ENCODE measurements around the gene TRIM26. TPM values are rescaled to one million over a fixed set of nuclear protein-coding genes. Genes with fewer than 3 reads are reported as not detected.
A peak's percentile ranks its signal among the peaks of the same experiment; 100 is the strongest.

TRIM26 gene
- total RNA-seq, 2 donors from 2014 or later, result 87.5 to 92.0 TPM

DNA sequence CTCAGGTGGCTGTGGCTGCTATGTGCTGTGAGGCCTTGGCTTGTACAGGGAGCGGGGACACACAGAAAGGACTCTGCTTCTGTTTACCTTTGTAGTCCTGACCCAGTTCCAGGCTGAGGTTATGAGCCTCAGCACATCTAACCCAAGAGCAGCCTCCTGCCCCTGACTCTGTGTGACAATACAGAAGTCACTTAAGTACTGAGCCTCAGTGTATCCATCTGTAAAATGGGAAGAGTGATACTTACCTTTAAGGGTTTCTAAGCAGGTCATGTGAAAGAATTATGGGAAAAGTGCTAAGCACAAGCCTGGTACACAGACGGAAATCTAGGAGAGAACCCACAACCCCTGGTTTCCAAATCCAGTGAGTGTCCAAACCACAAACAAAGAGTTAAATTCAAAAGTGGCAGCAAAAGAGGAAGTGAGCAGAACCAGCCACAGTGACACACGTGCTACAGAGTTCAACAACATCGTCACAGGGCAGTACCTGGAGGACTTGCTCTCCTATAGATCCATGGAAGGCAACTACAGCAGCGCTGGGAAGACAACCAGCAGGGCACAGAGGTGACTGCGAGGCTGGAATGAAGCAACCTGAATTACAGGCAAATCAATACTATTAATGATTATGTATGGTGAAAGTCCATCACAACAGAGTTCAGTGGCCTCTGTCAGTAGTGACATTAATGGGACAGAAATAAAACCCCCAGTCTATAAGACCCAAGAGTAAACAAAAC is 12.5 kb downstream of the TRIM26 start:
- Mint-ChIP-seq H3K27me3 (no peaks in the 10 kb centered on the region), H3K9me3 (no peaks in the 10 kb centered on the region), H3K27ac (peak overlapping the region in 1 of 2 donors; percentile 56), H3K36me3 (no peaks in the 10 kb centered on the region), H3K4me1 (ENCODE audit: low read depth in 2 of 2) (peaks cover 21 to 42% of the 10 kb centered on the region in 2 donors), H3K4me3 (no peak overlapping the region)
- no peak for DNase-seq (ENCODE audit: low spot score)
- no peak for ATAC-seq

DNA sequence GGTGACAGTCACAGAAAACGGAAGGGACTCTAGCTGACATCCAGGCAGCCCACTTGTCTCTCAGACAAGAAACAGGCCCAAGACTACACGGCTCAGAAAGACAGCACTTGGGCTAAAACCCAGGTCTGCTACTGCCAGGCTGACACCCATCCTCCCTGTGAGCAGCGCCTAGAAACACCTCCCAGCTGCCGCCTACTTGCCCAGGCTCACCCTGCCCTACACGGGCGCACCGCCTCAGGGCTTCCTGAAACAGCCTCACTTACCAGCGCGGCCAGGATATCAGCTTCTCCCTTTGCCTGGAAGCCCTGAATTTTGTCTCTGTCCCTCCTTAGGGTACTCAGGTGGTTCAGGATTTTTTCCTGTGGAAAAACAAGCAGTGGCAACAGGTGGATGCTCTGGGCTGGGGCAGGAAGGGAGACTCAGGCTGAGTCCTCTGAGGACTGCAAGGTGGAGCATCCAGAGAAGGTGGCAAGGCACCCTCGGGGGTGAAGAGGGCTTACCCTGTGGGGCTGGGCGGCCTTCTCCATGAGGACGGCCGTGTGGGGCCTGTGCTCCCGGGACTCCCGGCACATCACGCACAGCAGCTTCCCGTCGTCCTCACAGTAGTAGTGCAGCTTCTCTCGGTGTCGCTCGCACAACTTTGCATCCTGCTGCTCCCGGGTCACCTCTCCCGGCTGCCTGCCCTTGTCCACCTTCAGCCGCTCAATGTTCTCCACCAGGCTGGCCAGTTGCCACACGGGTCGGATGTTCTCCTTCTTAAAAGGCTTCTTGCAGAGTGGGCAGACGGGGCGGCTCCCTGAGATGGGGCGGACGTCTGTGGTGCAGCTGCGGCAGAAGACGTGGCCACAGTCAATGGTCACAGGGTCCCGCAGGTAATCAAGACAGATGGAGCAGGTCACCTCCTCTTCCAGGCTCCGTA is 14.8 kb downstream of the TRIM26 start:
- no peak for ATAC-seq
- Mint-ChIP-seq H3K9me3 (no peaks in the 10 kb centered on the region), H3K36me3 (peaks cover 6% of the 10 kb centered on the region), H3K4me3 (no peak overlapping the region), H3K27ac (peak overlapping the region in 1 of 2 donors; percentile 33), H3K27me3 (no peaks in the 10 kb centered on the region), H3K4me1 (ENCODE audit: low read depth in 2 of 2) (peaks cover 16 to 36% of the 10 kb centered on the region in 2 donors)
- no peak for DNase-seq (ENCODE audit: low spot score)

DNA sequence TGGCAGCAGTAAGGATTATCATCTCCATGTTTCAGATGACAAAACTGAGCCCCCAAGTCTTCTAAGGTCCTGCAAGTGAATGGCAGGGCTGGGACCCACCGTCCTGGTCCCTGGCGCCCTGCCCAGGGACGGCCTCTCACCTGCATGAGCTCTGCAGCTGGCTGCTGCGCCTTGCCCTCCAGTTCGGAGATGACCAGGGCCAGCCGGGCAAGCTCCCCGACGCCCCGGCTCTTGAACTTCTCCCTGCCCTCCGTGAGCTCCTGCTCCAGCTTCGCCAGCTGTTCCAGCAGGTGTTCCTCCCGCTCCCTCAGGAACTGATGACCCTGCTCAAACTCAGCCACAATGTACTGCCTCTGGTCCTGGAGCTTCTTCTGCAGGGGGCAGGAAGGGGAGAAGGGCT is 16.8 kb downstream of the TRIM26 start:
- H3K4me1 Mint-ChIP-seq (ENCODE audit: low read depth in 2 of 2), result peaks cover 10 to 32% of the 10 kb centered on the region in 2 donors
- no peaks in the 10 kb centered on the region for H3K27me3 Mint-ChIP-seq
- peaks cover 6% of the 10 kb centered on the region for H3K36me3 Mint-ChIP-seq
- no peak overlapping the region for H3K27ac Mint-ChIP-seq
- DNase-seq (ENCODE audit: low spot score) (no peak), ATAC-seq (no peak)
- H3K4me3 Mint-ChIP-seq, result no peak overlapping the region
- no peaks in the 10 kb centered on the region for H3K9me3 Mint-ChIP-seq

DNA sequence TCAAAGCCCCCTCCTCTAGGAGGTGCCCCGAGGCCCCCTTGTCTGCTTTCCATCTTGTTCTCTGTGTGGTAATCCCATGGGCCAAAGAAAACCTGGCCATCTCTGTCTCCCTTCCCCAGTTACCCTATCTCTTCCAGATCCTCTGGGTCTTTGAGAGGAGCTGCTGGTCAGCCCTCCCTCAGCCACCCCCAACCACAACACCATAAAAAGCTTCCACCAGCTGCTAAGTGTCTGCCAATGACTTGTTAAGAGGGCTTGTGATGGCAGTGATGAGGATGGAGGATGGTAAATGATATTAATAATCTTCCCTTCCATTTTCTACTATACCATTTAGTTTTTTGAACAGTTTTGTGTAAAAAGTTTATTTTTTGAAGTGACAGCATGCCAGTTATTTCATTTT is 17.3 kb downstream of the TRIM26 start:
- H3K36me3 Mint-ChIP-seq, result peaks cover 6% of the 10 kb centered on the region
- no peak overlapping the region for H3K4me3 Mint-ChIP-seq
- DNase-seq (ENCODE audit: low spot score) (no peak), ATAC-seq (no peak)
- H3K27me3 Mint-ChIP-seq, result no peaks in the 10 kb centered on the region
- H3K4me1 Mint-ChIP-seq (ENCODE audit: low read depth in 2 of 2), result peaks cover 7 to 27% of the 10 kb centered on the region in 2 donors
- no peaks in the 10 kb centered on the region for H3K9me3 Mint-ChIP-seq
- no peak overlapping the region for H3K27ac Mint-ChIP-seq

DNA sequence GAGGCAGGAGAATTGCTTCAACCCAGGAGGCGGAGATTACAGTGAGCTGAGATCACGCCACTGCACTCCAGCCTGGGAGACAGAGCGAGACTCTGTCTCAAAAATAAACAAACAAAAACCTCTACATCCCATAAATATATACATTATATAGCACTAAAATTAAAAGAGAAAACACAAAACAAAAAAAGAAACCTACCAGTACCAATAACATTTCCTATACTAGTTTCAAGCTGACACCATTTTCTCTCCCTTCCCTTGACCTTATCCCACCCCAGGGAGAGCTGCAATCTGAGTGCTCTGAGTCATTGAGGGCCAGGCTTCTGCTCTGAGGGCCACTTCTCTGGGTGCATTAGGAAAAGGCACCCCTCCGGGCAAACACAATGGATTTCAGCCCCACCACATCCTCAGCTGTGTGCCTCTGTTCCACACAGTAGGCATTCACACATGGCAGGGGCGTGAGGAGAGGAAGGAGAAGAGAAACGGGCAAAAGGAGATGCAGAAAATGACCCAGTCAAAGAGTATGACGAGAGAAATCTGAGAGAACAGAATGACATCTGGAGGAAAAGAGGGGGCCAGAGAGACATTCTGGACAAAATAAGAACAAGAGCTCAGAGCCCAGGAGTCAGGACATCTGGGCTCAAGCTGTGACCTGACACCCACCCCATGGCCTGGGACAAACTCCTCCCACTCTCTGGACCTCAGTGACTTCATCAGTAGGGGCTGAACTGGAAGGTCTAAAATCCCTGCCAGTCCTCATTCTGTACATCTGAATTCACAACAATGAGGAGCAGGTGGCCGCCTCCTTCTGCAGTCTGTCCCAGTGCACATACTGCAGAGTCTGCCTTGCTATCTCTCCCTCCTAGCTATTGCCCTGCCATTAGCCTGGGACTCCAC is 18.2 kb downstream of the TRIM26 start:
- Mint-ChIP-seq H3K4me1 (ENCODE audit: low read depth in 2 of 2) (peaks cover 0 to 21% of the 10 kb centered on the region in 2 donors), H3K27ac (no peak overlapping the region), H3K9me3 (no peaks in the 10 kb centered on the region), H3K4me3 (no peak overlapping the region), H3K27me3 (no peaks in the 10 kb centered on the region), H3K36me3 (peaks cover 9% of the 10 kb centered on the region)
- ATAC-seq, result peak in 1 of 2 donors; percentile 22
- DNase-seq (ENCODE audit: low spot score), result no peak

DNA sequence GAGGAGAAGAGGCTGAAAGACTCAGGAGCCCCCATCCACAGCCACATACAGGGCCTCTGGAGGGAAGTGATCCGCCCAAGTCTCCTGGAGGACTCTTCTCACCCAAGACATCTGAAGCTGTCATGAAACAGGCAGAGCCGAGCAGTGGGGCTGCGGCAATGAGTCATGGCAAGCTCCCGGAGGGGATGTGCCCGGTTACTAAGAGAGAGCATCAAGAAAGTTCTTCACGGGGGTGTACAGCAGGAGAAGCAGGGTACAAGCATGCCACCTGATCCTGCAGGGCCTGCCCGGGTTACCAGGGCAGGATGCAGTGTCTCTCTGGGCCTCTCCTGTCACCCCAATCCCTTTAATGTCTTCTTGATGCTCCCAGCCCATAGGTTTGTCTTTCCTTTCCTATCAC is 21.1 kb downstream of the TRIM26 start:
- DNase-seq (ENCODE audit: low spot score) (no peak), ATAC-seq (no peak)
- Mint-ChIP-seq H3K27me3 (no peaks in the 10 kb centered on the region), H3K4me1 (ENCODE audit: low read depth in 2 of 2) (peaks cover 0 to 9% of the 10 kb centered on the region in 2 donors), H3K36me3 (peaks cover 25% of the 10 kb centered on the region), H3K9me3 (no peaks in the 10 kb centered on the region), H3K27ac (no peak overlapping the region), H3K4me3 (no peak overlapping the region)

DNA sequence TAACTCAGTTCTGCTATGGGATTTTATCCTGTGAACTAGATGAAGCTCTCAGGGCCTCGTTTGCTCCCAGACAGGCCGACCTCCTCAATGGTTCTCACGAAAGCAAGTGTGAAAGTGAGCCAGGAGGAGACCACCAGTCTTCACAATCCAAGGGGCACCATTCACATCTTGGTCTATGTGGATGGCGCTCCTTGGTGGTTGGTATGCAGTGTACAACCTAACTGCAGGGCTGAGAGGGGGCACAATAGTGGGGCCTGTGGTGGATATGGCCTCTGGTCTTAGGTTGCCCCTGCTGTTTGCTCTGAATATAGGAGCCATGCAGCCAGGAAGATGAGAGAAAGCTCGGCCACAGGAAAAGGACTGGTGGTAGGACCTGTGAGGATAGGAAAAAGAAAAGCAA is 24.7 kb downstream of the TRIM26 start:
- Mint-ChIP-seq H3K4me3 (no peak overlapping the region), H3K36me3 (peaks cover 37% of the 10 kb centered on the region), H3K27ac (no peak overlapping the region), H3K4me1 (ENCODE audit: low read depth in 2 of 2) (peaks cover 0 to 2% of the 10 kb centered on the region in 2 donors), H3K27me3 (no peaks in the 10 kb centered on the region), H3K9me3 (no peaks in the 10 kb centered on the region)
- ATAC-seq (peak in 1 of 2 donors; percentile 40), DNase-seq (ENCODE audit: low spot score) (no peak)

DNA sequence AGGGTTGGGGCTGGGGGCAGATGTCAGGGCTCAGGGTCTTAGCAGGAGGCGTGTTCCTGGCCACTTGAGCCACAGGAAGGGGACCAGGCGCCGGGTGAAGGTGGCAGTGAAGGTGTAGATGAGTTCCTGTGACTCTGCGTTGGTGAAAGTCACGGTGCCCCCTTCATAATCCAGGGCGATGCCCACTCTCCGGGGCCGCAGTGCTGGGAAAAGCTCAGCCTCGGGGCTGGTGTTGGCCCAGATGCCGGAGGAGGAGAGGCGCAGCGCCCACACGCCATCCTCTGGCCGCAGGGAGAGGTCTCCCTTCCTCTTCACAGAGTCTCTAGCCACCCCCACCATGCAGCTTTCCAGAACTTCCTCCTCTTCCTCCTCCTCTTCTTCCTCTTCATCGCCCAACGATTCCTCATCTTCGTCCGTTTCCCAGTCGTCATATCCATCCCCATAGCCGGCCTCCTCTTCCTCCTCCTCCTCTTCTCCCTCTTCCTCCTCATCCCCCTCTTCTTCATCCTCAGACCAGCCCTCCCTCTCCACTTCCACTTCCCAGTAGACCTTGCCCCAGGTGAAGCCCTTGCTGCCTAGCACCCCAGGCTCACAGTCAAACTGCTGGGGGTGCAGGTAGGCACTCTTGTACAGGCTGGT is 27.2 kb downstream of the TRIM26 start:
- Mint-ChIP-seq H3K4me1 (ENCODE audit: low read depth in 2 of 2) (no peaks in the 10 kb centered on the region), H3K36me3 (peaks cover 38% of the 10 kb centered on the region), H3K27me3 (no peaks in the 10 kb centered on the region), H3K27ac (no peak overlapping the region), H3K4me3 (no peak overlapping the region), H3K9me3 (peaks cover 2% of the 10 kb centered on the region)
- ATAC-seq (no peak), DNase-seq (ENCODE audit: low spot score) (no peak)

DNA sequence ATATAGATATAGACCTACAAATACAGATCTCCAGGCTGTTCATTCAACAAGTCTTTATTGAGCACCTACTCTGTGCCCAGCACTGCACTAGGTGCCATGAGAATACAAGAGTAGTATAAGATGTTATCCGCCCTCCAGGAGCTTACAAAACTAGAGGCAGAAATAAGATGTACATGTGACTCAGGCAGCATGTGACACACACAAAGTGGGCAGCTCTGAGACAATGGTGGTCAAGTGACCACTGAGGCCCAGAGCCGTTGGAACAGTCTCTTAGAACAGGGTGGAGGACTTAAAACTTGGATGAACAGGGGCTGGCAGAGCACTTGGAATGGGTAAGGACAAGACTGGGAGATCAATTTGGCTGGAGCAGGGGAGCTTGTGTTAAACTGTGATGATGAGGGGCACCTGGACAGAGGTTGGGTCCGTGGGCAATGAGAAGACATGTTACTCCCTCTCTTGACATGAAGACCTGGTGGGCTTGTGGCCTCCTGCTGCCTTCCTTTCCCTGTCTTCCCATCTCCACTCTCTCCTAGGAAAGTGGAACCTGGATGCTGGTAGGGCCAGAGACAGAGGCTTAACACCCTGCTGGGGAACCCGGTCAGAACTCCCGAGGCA is 28.7 kb downstream of the TRIM26 start:
- no peak for ATAC-seq
- H3K36me3 Mint-ChIP-seq, result peaks cover 36% of the 10 kb centered on the region

DNA sequence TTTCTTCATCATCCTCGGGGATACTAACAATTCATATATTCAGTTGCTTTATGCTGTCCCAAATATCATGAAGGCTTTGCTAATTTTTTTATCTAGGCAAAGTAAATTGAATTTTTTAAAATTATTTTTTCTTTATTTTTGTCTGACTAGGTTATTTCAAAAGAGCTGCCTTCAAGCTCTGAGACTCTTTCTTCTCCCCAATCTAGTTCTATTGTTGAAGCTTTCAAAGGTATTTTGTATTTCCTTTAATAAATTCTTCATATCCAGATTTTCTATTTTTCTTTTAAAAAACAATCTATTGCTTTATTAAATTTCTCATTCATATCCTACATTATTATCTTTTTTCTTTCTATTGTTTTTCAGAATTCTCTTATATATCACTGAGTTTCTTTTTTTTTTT is 33.1 kb downstream of the TRIM26 start:
- peaks cover 18% of the 10 kb centered on the region for H3K36me3 Mint-ChIP-seq
- H3K4me3 Mint-ChIP-seq, result no peak overlapping the region
- H3K4me1 Mint-ChIP-seq (ENCODE audit: low read depth in 2 of 2), result no peaks in the 10 kb centered on the region
- peaks cover 10% of the 10 kb centered on the region for H3K9me3 Mint-ChIP-seq
- DNase-seq (ENCODE audit: low spot score), result no peak
- peaks cover 24 to 44% of the 10 kb centered on the region in 2 donors for H3K27me3 Mint-ChIP-seq
- no peak overlapping the region for H3K27ac Mint-ChIP-seq
- ATAC-seq, result no peak

More for the DNA sequence above, 28.7 kb downstream of the TRIM26 start:
- Mint-ChIP-seq H3K27ac (peak overlapping the region in 1 of 2 donors; percentile 1), H3K4me1 (ENCODE audit: low read depth in 2 of 2) (no peaks in the 10 kb centered on the region), H3K4me3 (no peak overlapping the region), H3K27me3 (peaks cover 3 to 4% of the 10 kb centered on the region in 2 donors), H3K9me3 (peaks cover 7% of the 10 kb centered on the region)
- no peak for DNase-seq (ENCODE audit: low spot score)

DNA sequence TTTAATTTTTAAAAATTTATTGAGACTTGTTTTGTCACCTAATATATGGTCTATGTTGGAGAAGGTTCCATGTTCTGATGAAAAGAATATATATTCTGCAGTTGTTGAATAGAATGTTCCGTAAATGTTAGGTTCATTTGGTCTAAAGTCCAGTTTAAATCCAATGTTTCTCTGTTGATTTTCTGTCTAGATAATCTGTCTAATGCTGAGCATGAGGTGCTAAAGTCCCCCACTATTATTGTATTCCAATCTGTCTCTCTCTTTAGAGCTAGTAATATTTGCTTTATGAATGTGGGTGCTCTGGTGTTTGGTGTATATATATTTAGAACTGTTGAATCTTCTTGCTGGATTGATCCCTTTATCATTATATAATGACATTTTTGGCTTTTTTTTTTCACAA is 34.4 kb downstream of the TRIM26 start:
- Mint-ChIP-seq H3K4me1 (ENCODE audit: low read depth in 2 of 2) (no peaks in the 10 kb centered on the region), H3K4me3 (no peak overlapping the region), H3K27ac (no peak overlapping the region)

DNA sequence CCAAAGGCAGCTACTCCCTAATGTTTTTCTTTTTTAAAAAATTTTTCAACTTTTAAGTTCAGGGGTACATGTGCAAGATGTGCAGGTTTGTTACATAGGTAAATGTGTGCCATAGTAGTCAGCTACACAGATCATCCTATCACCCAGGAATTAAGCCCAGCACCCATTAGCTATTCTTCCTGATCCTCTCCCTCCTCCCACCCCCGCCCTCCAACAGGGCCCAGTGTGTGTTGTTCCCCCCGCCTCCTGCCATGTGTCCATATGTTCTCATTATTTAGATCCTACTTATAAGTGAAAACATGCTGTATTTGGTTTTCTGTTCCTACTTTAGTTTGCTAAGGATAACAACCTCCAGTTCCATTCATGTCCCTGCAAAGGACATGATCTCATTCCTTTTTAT is 37.4 kb downstream of the TRIM26 start:
- DNase-seq (ENCODE audit: low spot score), result no peak
- Mint-ChIP-seq H3K4me3 (no peak overlapping the region), H3K9me3 (peaks cover 6% of the 10 kb centered on the region), H3K36me3 (peaks cover 6% of the 10 kb centered on the region), H3K27me3 (peaks cover 33 to 60% of the 10 kb centered on the region in 2 donors), H3K4me1 (ENCODE audit: low read depth in 2 of 2) (no peaks in the 10 kb centered on the region), H3K27ac (no peak overlapping the region)
- no peak for ATAC-seq

More for the DNA sequence above, 34.4 kb downstream of the TRIM26 start:
- H3K27me3 Mint-ChIP-seq, result peaks cover 24 to 45% of the 10 kb centered on the region in 2 donors
- no peak for ATAC-seq
- H3K9me3 Mint-ChIP-seq, result peaks cover 10% of the 10 kb centered on the region
- no peak for DNase-seq (ENCODE audit: low spot score)
- H3K36me3 Mint-ChIP-seq, result peaks cover 10% of the 10 kb centered on the region

DNA sequence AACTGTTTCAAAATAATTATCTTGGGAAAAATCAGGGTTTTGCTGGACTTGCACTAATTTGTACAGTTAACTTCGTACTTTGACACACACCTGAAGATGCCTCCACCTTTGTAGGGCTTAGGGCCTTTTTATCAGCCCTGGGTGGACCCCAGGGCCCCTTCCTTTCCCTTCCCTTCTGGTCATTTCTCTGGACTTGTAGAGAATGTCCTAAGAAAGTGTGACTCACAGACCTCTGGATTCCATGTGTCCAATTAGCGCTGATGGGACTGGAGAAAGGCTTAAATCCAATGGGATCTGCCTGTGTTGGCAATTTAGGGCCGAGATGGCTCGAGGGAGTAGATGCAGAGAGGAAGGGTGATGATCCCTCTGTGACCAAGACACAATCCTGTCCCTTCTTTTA is 40.5 kb downstream of the TRIM26 start:
- H3K27me3 Mint-ChIP-seq, result peaks cover 44 to 69% of the 10 kb centered on the region in 2 donors
- ATAC-seq (no peak), DNase-seq (ENCODE audit: low spot score) (no peak)
- no peaks in the 10 kb centered on the region for H3K4me1 Mint-ChIP-seq (ENCODE audit: low read depth in 2 of 2)
- no peaks in the 10 kb centered on the region for H3K9me3 Mint-ChIP-seq
- no peak overlapping the region for H3K4me3 Mint-ChIP-seq
- no peaks in the 10 kb centered on the region for H3K36me3 Mint-ChIP-seq
- no peak overlapping the region for H3K27ac Mint-ChIP-seq

Data from natural killer cell treated with Interleukin-12 subunit alpha and Interleukin-12 subunit beta and Interleukin-15 and Interleukin-18, amount 100 ng/mL, for 72 hours (primary cell).